ENCODE data around the gene MYH10.

MYH10 gene

GRCh38 chr17:8534498-8535188 lies 95.9 kb downstream of the MYH10 start:
- Histone ChIP-seq H3K27ac (ENCODE audit: low read length) (no peak overlapping the region), H3K36me3 (ENCODE audit: control insufficient read depth, insufficient read depth, low read length) (peaks cover 27% of the 10 kb centered on the region), H3K4me3 (ENCODE audit: low read length) (no peak overlapping the region), H3K4me1 (ENCODE audit: control insufficient read depth, insufficient read depth, low read length) (no peaks in the 10 kb centered on the region), H3K9me3 (ENCODE audit: control insufficient read depth, insufficient read depth, low read length) (no peaks in the 10 kb centered on the region), H3K27me3 (ENCODE audit: control insufficient read depth, insufficient read depth, low read length) (no peaks in the 10 kb centered on the region)
- DNase-seq (ENCODE audit: low read depth, low spot score) = no peak
- no CpG with 5 or more reads among the region's 9 CpGs for WGBS (ENCODE audit: insufficient coverage, insufficient read length)

- Histone ChIP-seq H3K27ac (ENCODE audit: low read length) (no peak overlapping the region), H3K9me3 (ENCODE audit: control insufficient read depth, insufficient read depth, low read length) (no peaks in the 10 kb centered on the region), H3K4me3 (ENCODE audit: low read length) (no peak overlapping the region), H3K27me3 (ENCODE audit: control insufficient read depth, insufficient read depth, low read length) (no peaks in the 10 kb centered on the region), H3K4me1 (ENCODE audit: control insufficient read depth, insufficient read depth, low read length) (no peaks in the 10 kb centered on the region), H3K36me3 (ENCODE audit: control insufficient read depth, insufficient read depth, low read length) (peaks cover 33% of the 10 kb centered on the region)
- no CpG with 5 or more reads among the region's 3 CpGs for WGBS (ENCODE audit: insufficient coverage, insufficient read length)
- no peak for DNase-seq (ENCODE audit: low read depth, low spot score)
Measured at GRCh38 chr17:8532021-8532420, 98.5 kb downstream of the MYH10 start.

GRCh38 chr17:8522577-8522976 lies 107.9 kb downstream of the MYH10 start:
- no peaks in the 10 kb centered on the region for H3K4me1 ChIP-seq (ENCODE audit: control insufficient read depth, insufficient read depth, low read length)
- no CpG with 5 or more reads among the region's 5 CpGs for WGBS (ENCODE audit: insufficient coverage, insufficient read length)

GRCh38 chr17:8520981-8521380 lies 109.5 kb downstream of the MYH10 start:
- WGBS (ENCODE audit: insufficient coverage, insufficient read length) = no CpG with 5 or more reads among the region's 10 CpGs
- Histone ChIP-seq H3K4me3 (ENCODE audit: low read length) (no peak overlapping the region), H3K4me1 (ENCODE audit: control insufficient read depth, insufficient read depth, low read length) (no peaks in the 10 kb centered on the region), H3K36me3 (ENCODE audit: control insufficient read depth, insufficient read depth, low read length) (peaks cover 19% of the 10 kb centered on the region), H3K27ac (ENCODE audit: low read length) (no peak overlapping the region), H3K27me3 (ENCODE audit: control insufficient read depth, insufficient read depth, low read length) (no peaks in the 10 kb centered on the region), H3K9me3 (ENCODE audit: control insufficient read depth, insufficient read depth, low read length) (no peaks in the 10 kb centered on the region)
- DNase-seq (ENCODE audit: low read depth, low spot score) = no peak

More at GRCh38 chr17:8522577-8522976, 107.9 kb downstream of the MYH10 start:
- Histone ChIP-seq H3K4me3 (ENCODE audit: low read length) (no peak overlapping the region), H3K27me3 (ENCODE audit: control insufficient read depth, insufficient read depth, low read length) (no peaks in the 10 kb centered on the region), H3K36me3 (ENCODE audit: control insufficient read depth, insufficient read depth, low read length) (peaks cover 21% of the 10 kb centered on the region), H3K27ac (ENCODE audit: low read length) (no peak overlapping the region), H3K9me3 (ENCODE audit: control insufficient read depth, insufficient read depth, low read length) (no peaks in the 10 kb centered on the region)
- DNase-seq (ENCODE audit: low read depth, low spot score) = no peak

GRCh38 chr17:8518850-8519249 lies 111.7 kb downstream of the MYH10 start:
- Histone ChIP-seq H3K27ac (ENCODE audit: low read length) (no peak overlapping the region), H3K36me3 (ENCODE audit: control insufficient read depth, insufficient read depth, low read length) (peaks cover 19% of the 10 kb centered on the region), H3K27me3 (ENCODE audit: control insufficient read depth, insufficient read depth, low read length) (no peaks in the 10 kb centered on the region), H3K4me1 (ENCODE audit: control insufficient read depth, insufficient read depth, low read length) (no peaks in the 10 kb centered on the region), H3K4me3 (ENCODE audit: low read length) (no peak overlapping the region), H3K9me3 (ENCODE audit: control insufficient read depth, insufficient read depth, low read length) (no peaks in the 10 kb centered on the region)
- DNase-seq (ENCODE audit: low read depth, low spot score) = no peak
- 100% methylated on average over 1 of the region's 2 CpGs for WGBS (ENCODE audit: insufficient coverage, insufficient read length)

GRCh38 chr17:8518326-8518725 lies 112.2 kb downstream of the MYH10 start:
- peaks cover 17% of the 10 kb centered on the region for H3K36me3 ChIP-seq (ENCODE audit: control insufficient read depth, insufficient read depth, low read length)
- H3K9me3 ChIP-seq (ENCODE audit: control insufficient read depth, insufficient read depth, low read length) = no peaks in the 10 kb centered on the region
- H3K4me1 ChIP-seq (ENCODE audit: control insufficient read depth, insufficient read depth, low read length) = no peaks in the 10 kb centered on the region
- no CpG with 5 or more reads among the region's 6 CpGs for WGBS (ENCODE audit: insufficient coverage, insufficient read length)
- no peak for DNase-seq (ENCODE audit: low read depth, low spot score)
- no peaks in the 10 kb centered on the region for H3K27me3 ChIP-seq (ENCODE audit: control insufficient read depth, insufficient read depth, low read length)
- H3K27ac ChIP-seq (ENCODE audit: low read length) = no peak overlapping the region
- H3K4me3 ChIP-seq (ENCODE audit: low read length) = no peak overlapping the region

- DNase-seq (ENCODE audit: low read depth, low spot score) = no peak
- Histone ChIP-seq H3K4me3 (ENCODE audit: low read length) (no peak overlapping the region), H3K27me3 (ENCODE audit: control insufficient read depth, insufficient read depth, low read length) (no peaks in the 10 kb centered on the region), H3K4me1 (ENCODE audit: control insufficient read depth, insufficient read depth, low read length) (no peaks in the 10 kb centered on the region), H3K36me3 (ENCODE audit: control insufficient read depth, insufficient read depth, low read length) (peaks cover 16% of the 10 kb centered on the region), H3K27ac (ENCODE audit: low read length) (no peak overlapping the region), H3K9me3 (ENCODE audit: control insufficient read depth, insufficient read depth, low read length) (no peaks in the 10 kb centered on the region)
- WGBS (ENCODE audit: insufficient coverage, insufficient read length) = no CpG with 5 or more reads among the region's 11 CpGs
Measured at GRCh38 chr17:8514801-8515200, 115.7 kb downstream of the MYH10 start.

GRCh38 chr17:8506145-8506544 lies 124.4 kb downstream of the MYH10 start:
- Histone ChIP-seq H3K9me3 (ENCODE audit: control insufficient read depth, insufficient read depth, low read length) (no peaks in the 10 kb centered on the region), H3K27ac (ENCODE audit: low read length) (no peak overlapping the region), H3K4me3 (ENCODE audit: low read length) (no peak overlapping the region), H3K4me1 (ENCODE audit: control insufficient read depth, insufficient read depth, low read length) (no peaks in the 10 kb centered on the region), H3K36me3 (ENCODE audit: control insufficient read depth, insufficient read depth, low read length) (peaks cover 43% of the 10 kb centered on the region), H3K27me3 (ENCODE audit: control insufficient read depth, insufficient read depth, low read length) (no peaks in the 10 kb centered on the region; the same call in 1 of the 2 replicates)
- no peak for DNase-seq (ENCODE audit: low read depth, low spot score)
- WGBS (ENCODE audit: insufficient coverage, insufficient read length) = no CpG with 5 or more reads among the region's 14 CpGs

- no peaks in the 10 kb centered on the region for H3K9me3 ChIP-seq (ENCODE audit: control insufficient read depth, insufficient read depth, low read length)
- WGBS (ENCODE audit: insufficient coverage, insufficient read length) = no CpG with 5 or more reads among the region's 18 CpGs
- no peaks in the 10 kb centered on the region; the same call in 1 of the 2 replicates for H3K27me3 ChIP-seq (ENCODE audit: control insufficient read depth, insufficient read depth, low read length)
- no peak overlapping the region for H3K27ac ChIP-seq (ENCODE audit: low read length)
- H3K36me3 ChIP-seq (ENCODE audit: control insufficient read depth, insufficient read depth, low read length) = peaks cover 55% of the 10 kb centered on the region
- DNase-seq (ENCODE audit: low read depth, low spot score) = no peak
- no peaks in the 10 kb centered on the region for H3K4me1 ChIP-seq (ENCODE audit: control insufficient read depth, insufficient read depth, low read length)
- H3K4me3 ChIP-seq (ENCODE audit: low read length) = no peak overlapping the region
Measured at GRCh38 chr17:8504460-8505207, 125.9 kb downstream of the MYH10 start.

GRCh38 chr17:8503807-8504206 lies 126.7 kb downstream of the MYH10 start:
- Histone ChIP-seq H3K4me3 (ENCODE audit: low read length) (no peak overlapping the region), H3K27me3 (ENCODE audit: control insufficient read depth, insufficient read depth, low read length) (no peaks in the 10 kb centered on the region; the same call in 1 of the 2 replicates), H3K9me3 (ENCODE audit: control insufficient read depth, insufficient read depth, low read length) (no peaks in the 10 kb centered on the region), H3K4me1 (ENCODE audit: control insufficient read depth, insufficient read depth, low read length) (no peaks in the 10 kb centered on the region), H3K27ac (ENCODE audit: low read length) (no peak overlapping the region), H3K36me3 (ENCODE audit: control insufficient read depth, insufficient read depth, low read length) (peaks cover 58% of the 10 kb centered on the region)
- no CpG with 5 or more reads among the region's 9 CpGs for WGBS (ENCODE audit: insufficient coverage, insufficient read length)
- DNase-seq (ENCODE audit: low read depth, low spot score) = no peak
